Measurements from ENCODE around the gene TESMIN. TPM values are rescaled to one million over a fixed set of nuclear protein-coding genes. Genes with fewer than 3 reads are reported as not detected.
A peak's percentile ranks its signal among the peaks of the same experiment; 100 is the strongest.

Gene TESMIN
- total RNA-seq, 1 experiment from 2014 or later: 5.5 TPM

DNA sequence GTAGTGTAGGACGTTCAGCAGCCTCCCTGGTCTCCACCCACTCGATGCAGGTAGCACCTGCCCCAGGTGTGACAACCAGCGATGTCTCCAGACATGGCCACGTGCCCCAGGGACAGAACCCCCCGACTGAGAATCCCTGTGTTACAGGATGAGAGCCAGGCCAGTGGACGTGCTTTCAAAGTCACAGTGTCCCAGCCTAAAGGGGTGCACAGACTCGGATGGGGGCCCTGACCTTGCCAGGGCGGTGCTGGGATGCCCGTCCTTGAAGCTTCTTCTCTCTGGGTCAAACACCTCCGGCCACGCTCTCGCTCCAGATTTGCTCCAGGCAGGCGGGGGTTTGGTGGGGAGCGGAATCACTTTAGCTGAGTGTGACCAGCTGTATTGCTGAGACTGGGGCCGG lies 90.3 kb downstream of the TESMIN start:
- DNase-seq (ENCODE audit: low read depth): no peak

DNA sequence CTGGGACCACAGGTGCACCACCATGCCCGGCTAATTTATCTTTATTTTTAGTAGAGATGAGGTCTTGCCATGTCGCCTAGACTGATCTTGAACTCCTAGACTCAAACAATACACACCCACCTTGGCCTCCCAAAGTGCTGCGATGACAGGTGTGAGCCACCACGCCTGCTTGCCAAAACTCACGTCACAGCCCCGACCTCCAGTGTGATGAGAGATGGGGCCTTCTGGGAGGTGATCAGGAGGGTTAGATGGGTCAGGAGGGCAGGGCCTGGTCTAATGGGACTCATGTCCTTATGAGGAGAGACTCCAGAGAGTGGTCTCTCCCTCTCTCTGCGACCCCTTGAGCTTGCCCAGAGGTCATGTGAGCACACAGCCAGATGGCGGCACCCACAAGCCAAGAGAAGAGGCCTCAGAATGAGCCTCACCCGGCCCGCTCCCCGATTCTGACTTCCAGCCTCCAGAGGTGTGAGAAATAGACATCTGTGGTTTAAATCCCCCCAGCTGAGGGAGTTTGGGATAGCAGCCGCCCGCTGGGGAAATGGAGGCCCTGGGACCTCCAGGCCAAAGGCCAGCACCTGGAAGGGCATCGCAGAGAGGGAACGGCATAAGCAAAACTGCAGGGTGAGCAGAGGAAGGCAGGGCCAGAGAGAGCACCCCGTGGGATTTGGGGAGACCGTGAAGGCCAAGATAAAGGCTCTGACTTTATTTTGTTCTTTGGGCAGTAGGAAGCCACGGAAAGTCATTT lies 91.1 kb downstream of the TESMIN start:
- no peak for DNase-seq (ENCODE audit: low read depth)

DNA sequence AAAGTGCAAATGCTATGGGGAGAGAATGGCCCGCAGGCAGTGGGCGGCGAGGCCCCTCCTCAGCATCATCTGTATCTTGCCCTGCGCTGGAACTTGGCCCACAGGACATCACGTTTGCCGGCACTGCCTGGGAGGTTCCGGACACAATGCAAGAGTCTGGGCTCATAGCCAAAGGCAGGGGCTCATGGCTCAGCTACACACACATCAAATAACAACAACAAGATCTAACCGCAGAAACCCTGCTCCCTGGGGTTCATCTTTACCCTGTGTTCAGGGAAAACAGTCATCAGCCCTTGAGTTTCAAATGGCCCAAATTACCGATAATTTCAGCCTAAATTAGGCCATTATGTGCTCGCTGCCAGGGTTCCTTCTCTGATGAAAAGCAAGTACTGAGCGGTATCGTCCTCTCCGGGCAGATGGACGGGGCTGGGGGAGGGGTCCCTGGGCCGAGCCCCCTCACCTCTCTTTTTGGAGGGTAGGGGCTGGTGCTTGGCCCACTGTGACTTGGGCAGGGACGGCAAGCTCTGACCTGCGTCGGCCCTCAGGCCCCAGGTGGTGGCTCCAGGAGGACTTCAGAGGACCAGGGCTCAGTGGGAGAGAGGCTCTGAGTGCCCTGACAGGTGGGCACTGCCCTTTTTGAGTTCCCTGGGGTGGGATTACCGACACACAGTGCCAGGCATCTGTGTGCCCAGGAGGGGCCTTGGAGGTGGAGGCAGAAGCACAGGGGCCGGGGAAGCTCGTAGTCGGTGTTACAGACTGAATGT lies 92.0 kb downstream of the TESMIN start:
- DNase-seq (ENCODE audit: low read depth): peak; percentile 95

DNA sequence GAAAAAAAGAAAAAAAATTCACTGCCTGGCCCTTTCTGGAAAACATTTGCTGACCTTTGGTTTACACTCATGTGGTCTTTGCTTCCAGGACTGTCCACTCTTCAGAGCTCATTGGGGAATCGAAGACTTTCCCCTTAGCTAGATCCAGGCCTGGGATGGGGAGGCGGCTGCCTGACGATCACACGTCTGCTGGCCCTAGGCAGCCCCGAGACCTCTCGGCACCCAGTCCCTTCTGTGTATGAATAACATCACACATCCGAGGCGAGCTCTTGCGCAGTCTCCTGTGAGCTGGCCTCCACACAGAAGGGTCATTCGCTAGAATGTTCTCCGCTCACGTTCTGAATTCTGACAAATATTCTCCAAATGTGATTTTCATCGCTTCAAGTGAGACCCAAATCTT lies 92.7 kb downstream of the TESMIN start:
- no peak for DNase-seq (ENCODE audit: low read depth)

DNA sequence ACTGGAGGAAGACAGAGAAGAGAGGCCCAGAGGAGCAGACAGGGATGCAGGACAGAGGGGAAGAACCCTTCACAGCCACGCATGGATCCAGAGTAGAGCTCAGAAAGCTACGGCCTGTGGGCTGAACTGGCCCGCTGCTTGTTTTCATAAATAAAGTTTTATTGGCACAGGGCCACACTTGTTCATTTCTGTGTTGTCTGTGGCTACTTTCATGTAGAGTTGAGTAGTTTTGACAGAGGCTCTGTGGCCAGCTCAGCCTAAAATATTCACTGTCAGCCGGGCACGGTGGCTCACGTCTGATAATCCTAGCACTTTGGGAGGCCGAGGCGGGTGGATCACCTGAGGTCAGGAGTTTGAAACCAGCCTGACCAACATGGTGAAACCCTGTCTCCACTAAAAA lies 93.2 kb downstream of the TESMIN start:
- DNase-seq (ENCODE audit: low read depth): no peak

Other genes with a start within 250 kb of the TESMIN start
- gene GAL, start 67.0 kb downstream of the TESMIN start, total RNA-seq (2014; rRNA removed; shearing (Covaris generic)): not detected in 2 replicates
- 15.0 and 24.1 TPM in 2 replicates for gene CPT1A, start 90.4 kb upstream of the TESMIN start, total RNA-seq (2014; rRNA removed; shearing (Covaris generic))
- 59.6 and 75.3 TPM in 2 replicates for gene MRPL21, start 152.3 kb upstream of the TESMIN start, total RNA-seq (2014; rRNA removed; shearing (Covaris generic))
- gene IGHMBP2, start 152.4 kb upstream of the TESMIN start, total RNA-seq (2014; rRNA removed; shearing (Covaris generic)): 3.3 and 9.4 TPM in 2 replicates
- gene MRGPRD, start 229.5 kb upstream of the TESMIN start, total RNA-seq (2014; rRNA removed; shearing (Covaris generic)): not detected in 2 replicates

Data from M059J (cell line).